Liver (tissue), 9 donors: ENCODE measurements around the gene WSCD1. TPM values are rescaled to one million over a fixed set of nuclear protein-coding genes. Genes with fewer than 3 reads are reported as not detected.

Experiments used
- DNase-seq: peaks from one replicate; pipeline ENCODE4 v3.0.0-alpha.2; 2017; ENCODE audit warnings: low spot score
- H3K27ac ChIP-seq, 2 donors: one replicate each; pipeline ENCODE4 v1.7.0; 2013; ENCODE audit warnings: inconsistent platforms in 2 of 2, low read length in 2 of 2, control low read depth in 1 of 2, low read depth in 1 of 2, mild to moderate bottlenecking in 1 of 2
- H3K27me3 ChIP-seq, 4 donors: one replicate each; pipeline versions ENCODE4 v1.6.1 to v1.7.0; 2013; ENCODE audit warnings: low read length in 3 of 4, inconsistent platforms in 1 of 4, mild to moderate bottlenecking in 1 of 4, moderate library complexity in 1 of 4; ENCODE audit not compliant: control insufficient read depth in 4 of 4, insufficient read depth in 4 of 4
- H3K36me3 ChIP-seq, 4 donors: one replicate each; pipeline versions ENCODE4 v1.6.1 to v1.7.0; 2013; ENCODE audit warnings: low read length in 3 of 4, mild to moderate bottlenecking in 3 of 4, low read depth in 1 of 4, moderate library complexity in 1 of 4; ENCODE audit not compliant: control insufficient read depth in 4 of 4, insufficient read depth in 3 of 4
- H3K4me1 ChIP-seq, 4 donors: one replicate each; pipeline versions ENCODE4 v1.6.1 to v1.7.0; 2013; ENCODE audit warnings: low read length in 3 of 4, mild to moderate bottlenecking in 3 of 4, moderate library complexity in 1 of 4; ENCODE audit not compliant: control insufficient read depth in 4 of 4, insufficient read depth in 4 of 4
- H3K4me3 ChIP-seq, 3 donors: one replicate each; pipeline versions ENCODE4 v1.6.1 to v1.7.0; 2013; ENCODE audit warnings: low read length in 3 of 3, control low read depth in 1 of 3, low read depth in 1 of 3, mild to moderate bottlenecking in 1 of 3
- H3K9ac ChIP-seq, 2 donors: one replicate each; pipeline ENCODE4 v1.7.0; 2013; ENCODE audit warnings: low read length in 2 of 2, mild to moderate bottlenecking in 2 of 2, moderate library complexity in 2 of 2, control low read depth in 1 of 2, low read depth in 1 of 2
- H3K9me3 ChIP-seq, 4 donors: one replicate each; pipeline versions ENCODE4 v1.6.1 to v1.7.0; 2013; ENCODE audit warnings: low read length in 3 of 4; ENCODE audit not compliant: control insufficient read depth in 4 of 4
- CTCF ChIP-seq: fragments of 150-350 bp; IDR thresholded peaks from 2 replicates; pipeline ENCODE4 v1.5.1; 2017; ENCODE audit warnings: improper control_type of control experiment, low read depth, low read length; ENCODE audit not compliant: missing input control
- FOXA1 ChIP-seq: IDR thresholded peaks from 2 replicates; pipeline ENCODE4 v1.6.1; 2016; ENCODE audit warnings: antibody characterized with exemption
- GABPA ChIP-seq, 2 donors: IDR thresholded peaks in 1 of 2; conservative IDR thresholded peaks in 1 of 2; 2 replicates each; pipeline ENCODE4 v1.6.1; 2016; ENCODE audit warnings: antibody characterized with exemption in 2 of 2, mild to moderate bottlenecking in 1 of 2, moderate library complexity in 1 of 2
- HNF4G ChIP-seq: IDR thresholded peaks from 2 replicates; pipeline ENCODE4 v1.6.1; 2016; ENCODE audit warnings: antibody characterized with exemption
- MAX ChIP-seq: IDR thresholded peaks from 2 replicates; pipeline ENCODE4 v1.6.1; 2016; ENCODE audit warnings: antibody characterized with exemption
- NR2F2 ChIP-seq: IDR thresholded peaks from 2 replicates; pipeline ENCODE4 v1.6.1; 2016; ENCODE audit warnings: antibody characterized with exemption
- RAD21 ChIP-seq, 2 donors: IDR thresholded peaks; 2 replicates each; pipeline ENCODE4 v1.6.1; 2016; ENCODE audit warnings: antibody characterized with exemption in 2 of 2, mild to moderate bottlenecking in 2 of 2
- REST ChIP-seq: IDR thresholded peaks from 2 replicates; pipeline ENCODE4 v1.6.1; 2016; ENCODE audit warnings: antibody characterized with exemption, mild to moderate bottlenecking
- RXRA ChIP-seq, 2 donors: IDR thresholded peaks; 2 replicates each; pipeline ENCODE4 v1.6.1; 2017 to 2018; ENCODE audit warnings: antibody characterized with exemption in 2 of 2, mild to moderate bottlenecking in 1 of 2
- SP1 ChIP-seq: IDR thresholded peaks from 2 replicates; pipeline ENCODE4 v1.6.1; 2018; ENCODE audit warnings: antibody characterized with exemption, mild to moderate bottlenecking
- ZBTB33 ChIP-seq: IDR thresholded peaks from 2 replicates; pipeline ENCODE4 v1.6.1; 2016; ENCODE audit warnings: antibody characterized with exemption
- WGBS: extraction: QIAGEN DNeasy Blood & Tissue Kit; methylation state at CpG from one replicate; pipeline ENCODE4 v1.1.7; 2013; 5-methylcytosine and 5-hydroxymethylcytosine counted together
- polyA plus RNA-seq, 2 donors: library from polyadenylated mRNA; stranded (reverse) in 1 of 2; unstranded in 1 of 2; fragments of 200-250 nt in 1 of 2; fragments of >200 nt in 1 of 2; fragmentation: Nextera tagmentation in 1 of 2; extraction: Ambion mirVana in 1 of 2; gene quantifications; one replicate each; pipeline versions ENCODE4 v1.2.1 to v1.2.3, GENCODE V29; 2013 to 2015
- total RNA-seq, 2 donors: library from RNA; depleted of rRNA; stranded (reverse); fragments of >200 nt; gene quantifications; one replicate each; pipeline ENCODE4 v1.2.3, GENCODE V29; 2014
- donor health status: healthy.
- donor health status: healthy.
- donor health status: healthy.
- donor health status: healthy.
- donor health status: healthy.

The WSCD1 gene
- total and polyA plus RNA-seq, 4 donors: 0.10 to 3.8 (median 1.3) TPM

GRCh38 chr17:6104956-6105648 lies 34.9 kb downstream of the WSCD1 start:
- Histone ChIP-seq H3K4me3 (no peak overlapping the region), H3K27me3 (no peaks in the 10 kb centered on the region), H3K9me3 (no peaks in the 10 kb centered on the region), H3K9ac (no peak overlapping the region), H3K36me3 (no peaks in the 10 kb centered on the region), H3K27ac (no peak overlapping the region), H3K4me1 (no peaks in the 10 kb centered on the region)
- DNase-seq: no peak
- WGBS: 79% methylated on average over 12 of the region's 12 CpGs
- no peak for TF ChIP-seq REST
- no peak for TF ChIP-seq RXRA (IDR thresholded peaks at IDR 0.05)
- no peak for TF ChIP-seq FOXA1
- no peak for TF ChIP-seq HNF4G
- TF ChIP-seq CTCF: no peak
- TF ChIP-seq RAD21 (IDR thresholded peaks at IDR 0.05): no peak

- TF ChIP-seq HNF4G: no peak
- no peak for TF ChIP-seq FOXA1
- TF ChIP-seq RAD21 (IDR thresholded peaks at IDR 0.05): no peak
- TF ChIP-seq SP1: no peak
- no peak for TF ChIP-seq NR2F2
- no peak for TF ChIP-seq MAX
- TF ChIP-seq ZBTB33: no peak
- no peak for TF ChIP-seq RXRA (IDR thresholded peaks at IDR 0.05)
- TF ChIP-seq GABPA (IDR thresholded peaks at IDR 0.05 in 1 of 2, conservative IDR thresholded peaks at IDR 0.05 in 1 of 2): no peak
- TF ChIP-seq REST: no peak
- no peak overlapping the region for H3K9ac ChIP-seq
- WGBS: 76% methylated on average over 6 of the region's 6 CpGs
Observed at GRCh38 chr17:6105649-6106007, 35.4 kb downstream of the WSCD1 start.

More at GRCh38 chr17:6105649-6106007, 35.4 kb downstream of the WSCD1 start:
- DNase-seq: no peak
- H3K27ac ChIP-seq: no peak overlapping the region
- no peak overlapping the region for H3K4me3 ChIP-seq
- no peaks in the 10 kb centered on the region for H3K4me1 ChIP-seq
- H3K36me3 ChIP-seq: no peaks in the 10 kb centered on the region
- no peaks in the 10 kb centered on the region for H3K27me3 ChIP-seq
- no peaks in the 10 kb centered on the region for H3K9me3 ChIP-seq
